ENCODE measurements around the gene BHMT2.

- TF ChIP-seq CTCF (IDR thresholded peaks at IDR 0.05) (no peak), EZH2 (IDR thresholded peaks at IDR 0.05) (no peak), EZH2phosphoT487 (IDR thresholded peaks at IDR 0.05) (no peak)
Observed at GRCh38 chr5:79077680-79078365, 8.3 kb downstream of the BHMT2 start.
